Measurements from ENCODE around the gene CCDC74B. TPM values are rescaled to one million over a fixed set of nuclear protein-coding genes. Genes with fewer than 3 reads are reported as not detected.
A peak's percentile ranks its signal among the peaks of the same experiment; 100 is the strongest.
"Not testable (repeated sequence)": the region's sequence is repeated elsewhere in the genome, so short reads cannot be mapped to it uniquely, and the experiment has no call there.

CCDC74B gene
- 0.40 TPM for total RNA-seq

DNA sequence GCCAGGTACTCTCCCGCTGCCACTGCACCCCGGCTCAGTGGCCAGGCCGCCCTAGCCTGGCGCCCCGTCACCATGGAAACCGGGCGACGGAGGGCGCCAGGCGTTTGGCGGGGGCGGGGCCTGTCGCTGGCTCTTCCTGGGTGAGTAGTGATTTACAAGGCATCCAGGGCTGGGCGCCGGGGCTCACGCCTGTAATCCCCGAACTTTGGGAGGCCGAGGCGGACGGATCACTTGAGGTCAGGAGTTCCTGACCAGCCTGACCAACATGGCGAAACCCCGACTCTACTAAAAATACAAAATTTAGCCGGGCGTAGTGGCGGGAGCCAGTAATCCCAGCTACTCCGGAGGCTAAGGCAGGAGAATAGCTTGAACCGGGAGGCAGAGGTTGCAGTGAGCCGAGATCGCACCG is at the start of gene CCDC74B:
CCDC74B (minus strand) TSS at position 107 of the 409 bp plus-strand sequence. CDS start 116 bp downstream, outside the sequence.
- ATAC-seq, result peak; percentile 67

DNA sequence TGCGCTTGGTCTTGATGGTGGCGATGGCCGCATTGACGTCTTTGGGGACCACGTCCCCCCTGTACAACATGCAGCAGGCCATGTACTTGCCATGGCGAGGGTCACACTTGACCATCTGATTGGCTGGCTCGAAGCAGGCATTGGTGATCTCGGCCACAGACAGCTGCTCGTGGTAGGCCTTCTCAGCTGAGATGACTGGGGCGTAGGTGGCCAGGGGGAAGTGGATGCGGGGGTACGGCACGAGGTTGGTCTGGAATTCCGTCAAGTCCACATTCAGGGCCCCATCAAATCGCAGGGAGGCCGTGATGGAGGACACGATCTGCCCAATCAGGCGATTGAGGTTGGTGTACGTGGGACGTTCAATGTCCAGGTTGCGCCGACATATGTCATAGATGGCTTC is 48.9 kb upstream of the CCDC74B start:
- not testable (repeated sequence) for ATAC-seq

DNA sequence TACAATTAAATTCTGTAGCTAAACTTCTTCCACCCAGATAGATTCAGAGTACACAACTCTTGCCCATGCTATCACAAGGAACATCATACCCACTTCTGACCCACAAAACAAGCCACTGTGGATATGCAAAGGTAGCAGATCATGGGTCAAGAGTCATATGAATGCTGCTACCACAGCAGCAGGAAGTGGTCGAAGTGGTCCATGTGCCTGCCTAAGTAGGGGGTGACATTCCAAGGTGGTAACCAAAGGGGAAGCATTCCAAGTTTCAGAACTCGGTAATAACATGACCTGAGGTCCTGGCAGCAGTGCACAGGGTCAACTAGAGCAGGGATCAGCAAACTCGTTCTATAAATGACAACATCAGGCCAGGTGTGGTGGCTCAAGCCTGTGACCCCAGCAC is 47.5 kb upstream of the CCDC74B start:
- not testable (repeated sequence) for ATAC-seq

DNA sequence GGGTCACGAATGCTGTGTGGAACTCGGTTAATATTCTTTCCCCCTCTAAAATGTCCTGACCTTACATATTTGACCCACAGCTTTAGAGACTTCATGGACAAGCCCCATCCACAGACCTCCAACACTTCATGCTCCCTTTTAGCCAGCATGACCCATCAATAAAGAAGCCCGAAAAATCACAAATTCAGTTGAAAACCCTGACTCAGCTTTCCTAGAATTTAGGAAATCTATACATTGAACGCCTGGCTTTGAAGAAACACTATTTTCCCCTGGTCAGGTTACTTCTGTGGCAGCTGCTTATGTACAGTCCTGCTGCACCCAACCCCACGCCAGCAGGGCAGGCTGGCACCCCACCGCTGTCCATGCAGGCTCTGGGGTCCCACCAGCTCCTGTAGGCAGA is 46.4 kb upstream of the CCDC74B start:
- ATAC-seq, result not testable (repeated sequence)

GRCh38 chr2:130190237-130190636 is 45.3 kb upstream of the CCDC74B start:
- no peak for ATAC-seq

GRCh38 chr2:130188958-130189357 is 44.0 kb upstream of the CCDC74B start:
- ATAC-seq, result not testable (repeated sequence)

DNA sequence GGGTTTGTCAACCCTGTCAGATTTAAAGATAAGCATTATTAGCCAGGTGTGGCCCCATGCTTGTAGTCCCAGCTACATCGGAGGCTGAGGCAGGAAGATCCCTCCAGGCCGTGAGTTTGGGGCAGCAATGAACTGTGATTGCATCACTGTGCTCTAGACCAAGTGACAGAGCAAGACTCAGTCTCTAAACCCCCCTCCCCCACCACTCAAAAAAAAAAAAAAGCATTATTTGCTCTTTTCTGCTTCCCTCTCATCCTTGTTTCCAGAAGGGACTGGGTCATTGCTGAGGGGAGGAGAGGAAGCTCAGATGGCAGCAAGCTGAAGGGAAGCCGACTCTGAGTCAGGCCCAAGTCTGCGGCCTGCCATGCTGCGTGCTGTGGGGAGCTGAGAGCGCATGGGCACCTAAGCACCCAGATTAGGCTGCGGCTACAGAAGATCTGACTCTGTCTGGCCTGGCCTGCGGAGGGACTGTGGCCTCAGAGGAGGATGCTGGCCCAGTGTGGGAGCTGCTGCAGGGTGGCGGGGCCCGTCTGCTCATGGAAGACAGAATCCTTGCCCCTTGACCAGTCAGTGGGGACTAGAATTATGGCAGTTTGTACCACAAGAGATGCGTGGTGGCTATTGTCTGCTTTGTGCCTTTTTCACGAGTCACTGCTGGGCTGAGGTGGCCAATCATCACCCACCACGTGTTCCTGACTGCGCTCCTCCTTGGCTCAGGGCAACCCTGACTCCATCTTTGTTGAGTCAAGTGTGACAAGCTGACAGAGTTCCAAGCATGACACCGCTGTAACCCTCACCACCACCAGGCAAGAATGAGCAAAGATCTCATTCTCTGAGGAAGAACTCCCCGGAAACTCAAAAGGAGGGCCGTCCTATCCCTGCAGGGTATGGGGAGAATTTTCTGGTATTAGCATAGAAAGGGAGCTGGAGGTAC is 43.2 kb upstream of the CCDC74B start:
- not testable (repeated sequence) for ATAC-seq

- ATAC-seq, result no peak
Measured at GRCh38 chr2:130187268-130187667, 42.4 kb upstream of the CCDC74B start.

DNA sequence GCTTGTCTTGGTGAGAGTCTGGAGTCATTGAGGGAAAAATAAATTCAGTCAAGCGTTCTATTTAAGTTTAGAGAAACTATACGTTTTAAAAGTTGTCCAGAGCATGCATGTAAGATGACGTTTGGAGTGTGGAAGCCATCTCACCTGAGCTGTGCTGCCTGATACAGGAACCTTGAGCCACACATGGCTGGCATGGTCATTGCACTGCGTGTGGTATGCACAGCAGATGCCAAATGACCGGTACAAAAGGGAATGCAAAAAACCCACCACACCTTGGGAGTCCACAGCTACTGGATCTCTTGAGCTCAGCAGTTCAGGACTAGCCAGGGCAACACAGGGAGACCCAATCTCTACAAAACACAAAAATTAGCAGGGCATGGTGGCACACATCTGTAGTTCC is 41.5 kb upstream of the CCDC74B start:
- no peak for ATAC-seq

- no peak for ATAC-seq
Measured at GRCh38 chr2:130185896-130186295, 41.0 kb upstream of the CCDC74B start.

DNA sequence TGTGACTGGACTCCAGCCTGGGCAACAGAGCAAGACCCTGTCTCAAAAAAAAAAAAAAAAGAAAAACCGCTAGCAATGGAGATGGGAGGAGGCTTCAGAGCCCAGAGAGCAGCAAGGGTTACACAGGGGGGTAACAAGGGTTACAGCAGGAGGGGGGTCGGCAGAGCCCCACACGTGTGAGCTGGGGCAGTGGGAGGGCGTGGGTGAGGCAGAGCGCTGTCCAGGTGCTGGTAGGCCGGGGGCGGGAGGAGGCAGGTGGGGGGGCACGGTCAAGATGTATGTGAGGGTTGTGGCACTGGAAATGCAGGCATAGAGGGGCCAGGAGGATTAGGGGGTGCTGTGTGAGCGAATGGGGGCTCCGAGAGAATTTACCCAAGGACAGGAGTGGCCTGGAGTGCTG is 40.5 kb upstream of the CCDC74B start:
- ATAC-seq, result no peak

DNA sequence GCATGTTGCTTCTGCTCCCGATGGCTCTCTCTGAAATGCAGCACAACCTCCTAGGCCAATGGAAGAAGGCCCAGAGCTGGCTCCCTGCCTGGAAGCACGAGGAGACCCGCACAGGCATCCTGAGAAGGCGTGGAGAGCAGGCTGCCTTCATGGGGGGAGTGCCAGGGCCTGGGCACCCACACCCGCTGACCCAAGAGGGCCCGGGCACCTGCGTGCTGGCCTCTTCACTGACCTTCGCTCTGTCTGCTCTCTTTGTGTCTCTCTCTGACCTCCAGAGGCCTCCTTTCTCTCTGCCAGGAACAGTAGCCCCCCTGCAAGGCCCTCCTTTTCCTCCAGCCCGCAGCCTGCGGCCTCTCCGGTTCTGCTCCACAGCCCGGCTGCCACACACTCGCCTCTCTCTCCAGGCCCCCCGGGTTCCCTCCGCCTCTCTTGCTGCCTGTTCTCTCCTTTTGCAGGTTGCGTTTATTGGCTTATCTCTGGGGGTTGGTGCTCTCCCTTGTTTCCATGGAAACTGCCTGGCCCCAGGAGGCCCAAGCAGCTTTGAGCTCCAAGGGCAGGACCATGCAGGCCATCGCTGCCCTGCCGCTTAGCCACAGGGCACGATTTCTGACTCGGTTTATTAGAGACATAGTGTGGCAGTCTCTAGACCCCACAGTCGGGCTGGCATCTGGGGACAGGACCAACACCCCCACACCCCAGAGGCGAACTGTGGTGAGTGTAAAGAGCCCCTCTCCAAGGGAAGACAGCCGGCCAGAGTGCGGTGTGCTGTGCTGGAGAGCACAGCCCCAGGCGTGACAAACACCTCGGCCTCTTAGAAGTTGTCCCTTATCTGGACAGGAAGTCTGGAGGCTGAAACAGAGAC is 38.8 kb upstream of the CCDC74B start:
- ATAC-seq, result no peak

- ATAC-seq, result peak; percentile 15
Measured at GRCh38 chr2:130182826-130183511, 38.1 kb upstream of the CCDC74B start.

GRCh38 chr2:130181880-130182682 is 37.2 kb upstream of the CCDC74B start, which contains the start of gene MZT2B:
Gene MZT2B (plus strand): TSS chr2:130182262. CDS start chr2:130182283, 21 bp downstream.
- ATAC-seq, result peak; percentile 93

DNA sequence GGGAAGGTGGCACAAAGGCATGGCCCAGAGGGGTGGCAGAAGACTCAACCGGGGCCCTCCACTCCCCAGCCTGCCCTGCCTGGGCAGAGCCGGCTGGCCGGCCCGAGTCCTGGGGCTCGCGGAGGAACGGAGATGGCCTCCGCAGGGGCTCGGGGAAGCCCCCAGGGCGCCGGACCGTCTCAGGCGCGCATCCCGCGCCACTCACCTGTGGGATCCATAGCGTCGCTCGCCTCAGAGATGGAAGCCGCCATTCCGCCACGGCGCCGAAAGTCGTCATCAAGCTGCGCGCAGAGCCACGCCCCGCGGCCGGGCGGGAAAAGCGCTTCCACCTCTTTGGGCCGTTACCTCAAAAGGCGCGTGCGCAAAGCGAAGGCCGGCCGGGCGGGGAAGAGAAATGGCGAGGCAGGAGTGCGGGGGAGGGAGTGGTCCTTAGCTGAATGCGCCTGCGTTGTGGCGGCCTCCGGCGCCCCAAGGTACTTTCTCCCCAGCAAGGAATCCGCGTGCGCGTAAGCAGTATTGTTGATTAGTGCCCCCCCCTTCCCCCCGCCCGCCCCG is 36.5 kb upstream of the CCDC74B start, which contains the start of gene SMPD4:
SMPD4 (minus strand) TSS at position 278 of the 555 bp plus-strand sequence. CDS start 5,010 bp downstream, outside the sequence.
- ATAC-seq, result peak; percentile 91

DNA sequence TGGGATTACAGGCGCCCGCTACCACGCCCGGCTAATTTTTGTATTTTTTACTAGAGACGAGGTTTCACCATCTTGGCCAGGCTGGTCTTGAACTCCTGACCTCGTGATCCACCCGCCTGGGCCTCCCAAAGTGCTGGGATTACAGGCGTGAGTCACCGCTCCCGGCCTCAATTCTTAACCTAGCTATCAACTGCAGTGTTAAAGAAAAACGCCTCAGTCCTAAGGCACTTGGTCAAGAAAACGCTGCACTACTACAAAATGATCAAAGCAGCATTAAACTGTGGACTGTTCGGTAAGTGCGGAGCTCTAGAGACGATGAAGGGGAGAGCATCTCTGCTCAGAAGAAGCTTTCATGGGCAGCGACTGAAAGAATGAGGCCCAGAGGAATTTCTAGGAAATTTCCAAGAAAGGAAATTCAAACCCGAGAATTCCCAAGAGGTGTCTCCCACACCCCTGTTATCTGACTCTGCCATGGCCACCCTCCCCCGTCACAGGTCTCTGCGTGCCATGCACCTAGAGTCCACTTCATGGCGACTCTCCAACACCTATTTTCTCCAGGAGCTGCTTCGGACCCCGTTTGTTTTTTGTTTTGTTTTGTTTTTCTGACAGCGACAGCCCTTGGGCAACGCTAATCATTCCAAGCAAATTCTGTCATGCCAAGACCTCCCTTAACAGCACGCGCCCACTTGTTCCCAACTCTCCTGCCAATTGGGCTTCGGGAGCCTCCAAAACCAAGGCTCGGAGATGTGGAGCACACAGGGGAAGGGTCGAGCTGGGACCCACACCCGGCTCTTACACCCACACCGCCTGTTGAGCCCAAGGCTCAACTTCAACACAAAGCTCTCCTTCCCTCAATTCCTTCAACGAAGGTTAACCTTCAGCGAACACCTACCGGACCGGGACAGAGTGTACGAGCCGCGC is 35.8 kb upstream of the CCDC74B start:
- ATAC-seq, result not testable (repeated sequence)

GRCh38 chr2:130174866-130175265 is 30.0 kb upstream of the CCDC74B start:
- ATAC-seq, result not testable (repeated sequence)

- no peak for ATAC-seq
Measured at GRCh38 chr2:130169896-130170295, 25.0 kb upstream of the CCDC74B start.

DNA sequence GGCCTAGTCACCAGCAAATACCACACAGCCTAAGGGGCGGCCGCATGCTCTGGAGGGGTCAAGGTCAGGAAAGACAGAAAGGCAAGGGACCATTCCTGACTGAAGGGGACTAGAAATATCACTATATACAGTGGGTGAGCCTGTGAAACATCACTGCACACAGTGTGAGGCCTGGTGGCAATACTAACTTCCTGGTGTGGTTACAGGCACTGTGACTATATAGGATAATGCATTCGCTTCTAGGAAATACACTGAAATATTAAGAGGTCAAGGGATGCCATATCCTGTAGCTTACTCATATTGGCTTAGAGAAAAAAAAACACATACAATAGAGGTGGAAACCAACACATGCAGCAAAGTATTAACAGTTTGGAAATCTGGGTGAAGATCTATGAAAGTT is 24.3 kb upstream of the CCDC74B start:
- ATAC-seq, result peak; percentile 20

DNA sequence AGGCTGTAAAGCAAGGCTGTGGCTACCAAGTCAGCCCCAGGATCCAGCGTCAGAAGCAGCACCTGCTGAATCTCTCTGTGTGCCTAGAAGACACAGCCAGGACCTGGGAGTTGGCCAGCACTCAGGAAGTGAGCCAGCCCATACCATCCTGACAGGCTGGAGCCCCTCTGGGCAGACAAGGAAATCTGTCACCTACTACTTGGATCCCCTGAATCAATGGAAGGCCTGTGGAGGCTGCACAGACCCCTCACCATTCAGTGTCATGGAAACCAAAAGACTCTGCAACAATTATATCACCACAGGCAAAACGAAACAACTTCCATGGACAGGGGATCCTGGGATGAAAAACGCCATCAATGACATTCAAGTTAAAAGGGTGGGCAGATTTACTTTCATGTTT is 21.7 kb upstream of the CCDC74B start:
- ATAC-seq, result not testable (repeated sequence)

All from esophagus mucosa (tissue), 1 donor.